ENCODE results near the gene JPH2. TPM values are rescaled to one million over a fixed set of nuclear protein-coding genes. Genes with fewer than 3 reads are reported as not detected.
A peak's percentile ranks its signal among the peaks of the same experiment; 100 is the strongest.

The JPH2 gene
- total and polyA plus RNA-seq, 10 of the 15 experiments (the other 5 are each of a cell fraction or from before 2014, with no cell fraction given), result 0.16 TPM; not detected in 9

- TF ChIP-seq ZNF687 (IDR thresholded peaks at IDR 0.05) (peak; percentile 15; the same call in 1 of the 2 replicates), JUNB (IDR thresholded peaks at IDR 0.05) (no peak), TAF1 (IDR thresholded peaks at IDR 0.05; ENCODE audit: borderline replicate concordance, low read depth, low read length) (no peak), REST (IDR thresholded peaks at IDR 0.05; ENCODE audit: low read depth, low read length) (no peak), GABPA (IDR thresholded peaks at IDR 0.05; ENCODE audit: low read depth) (no peak)
Measured at GRCh38 chr20:44070139-44070900, 116.7 kb downstream of the JPH2 start (continued).

Measured in GM12878 (cell line).